Right cardiac atrium (tissue), 5 donors: Measurements from ENCODE around the gene FEV. TPM values are rescaled to one million over a fixed set of nuclear protein-coding genes. Genes with fewer than 3 reads are reported as not detected.
A peak's percentile ranks its signal among the peaks of the same experiment; 100 is the strongest.

ENCODE experiments used
- ATAC-seq, 2 donors: fragments of 200-7000 bp; cut with Tn5 transposase; one replicate each; pipeline versions ENCODE4 v1.8.0 to v1.9.1; 2020; ENCODE audit warnings: moderate library complexity in 2 of 2, mild to moderate bottlenecking in 1 of 2
- DNase-seq, 3 donors: peaks; one replicate each; pipeline ENCODE4 v3.0.0-alpha.2; 2020
- H3K27ac ChIP-seq: one replicate; pipeline ENCODE4 v1.5.1; 2013; ENCODE audit warnings: mild to moderate bottlenecking, low read length, control low read depth, moderate library complexity
- H3K27me3 ChIP-seq: one replicate; pipeline ENCODE4 v1.6.1; 2013; ENCODE audit not compliant: control insufficient read depth, insufficient read depth
- H3K4me1 ChIP-seq: one replicate; pipeline ENCODE4 v1.6.1; 2013; ENCODE audit warnings: low read length; ENCODE audit not compliant: control insufficient read depth, insufficient read depth
- H3K4me3 ChIP-seq: one replicate; pipeline ENCODE4 v1.5.1; 2013; ENCODE audit warnings: low read length, control low read depth
- H3K9me3 ChIP-seq: one replicate; pipeline ENCODE4 v1.6.1; 2013; ENCODE audit warnings: low read length; ENCODE audit not compliant: control insufficient read depth
- WGBS: extraction: QIAGEN DNeasy Blood & Tissue Kit; methylation state at CpG from one replicate; pipeline ENCODE4 v1.1.7; 2013; 5-methylcytosine and 5-hydroxymethylcytosine counted together
- intact Hi-C, 4 donors: fragments of 100-400 bp; cut with DNase I; formaldehyde crosslinking; loops; one replicate each; pipeline versions ENCODE4 v1.11.0 to v1.14.0; 2022 to 2023
- polyA plus RNA-seq: library from polyadenylated mRNA; stranded (reverse); fragments of 200-250 nt; gene quantifications from one replicate; pipeline ENCODE4 v1.2.3, GENCODE V29; 2013
- total RNA-seq, 4 donors: library from RNA; stranded (reverse); fragmentation: NEBNext Ultra II Directional; extraction: Animal tissue kit (Norgen Biotek cat#: 25700); gene quantifications; one replicate each; pipeline ENCODE4 v1.2.1, GENCODE V29; 2021
- donor health status: healthy with polysubstance abuse.
- donor health status: DM: no; HTN: yes; CAD: no.
- donor health status: DM: no; HTN: no; CAD: no.
- donor health status: DM: no; HTN: yes; CAD: no; lungs with severe emphysema.
- donor health status: DM: yes; HTN: yes; CAD: no.

Gene FEV
- total and polyA plus RNA-seq, 5 donors: not detected

- DNase-seq (no peak), ATAC-seq (peak in 1 of 2 donors; percentile 10)
- H3K4me1 ChIP-seq: no peaks in the 10 kb centered on the region
- 2% methylated on average over 44 of the region's 44 CpGs for WGBS
- no peaks in the 10 kb centered on the region for H3K27me3 ChIP-seq
- peak overlapping the region; percentile 43 for H3K4me3 ChIP-seq
- no peaks in the 10 kb centered on the region for H3K9me3 ChIP-seq
- H3K27ac ChIP-seq: no peak overlapping the region
- intact Hi-C loops: no loop called here
Observed at GRCh38 chr2:218992703-218993344, 7.8 kb upstream of the FEV start.

GRCh38 chr2:218992196-218992595 lies 7.2 kb upstream of the FEV start:
- WGBS: 11% methylated on average over 7 of the region's 7 CpGs
- no peaks in the 10 kb centered on the region for H3K4me1 ChIP-seq
- intact Hi-C loops: no loop called here
- no peak for ATAC-seq
- H3K27ac ChIP-seq: no peak overlapping the region
- no peaks in the 10 kb centered on the region for H3K9me3 ChIP-seq
- no peak for DNase-seq
- no peak overlapping the region for H3K4me3 ChIP-seq
- no peaks in the 10 kb centered on the region for H3K27me3 ChIP-seq

GRCh38 chr2:218991674-218992168 lies 6.7 kb upstream of the FEV start:
- intact Hi-C loops: no loop called here
- DNase-seq (no peak), ATAC-seq (no peak)
- Histone ChIP-seq H3K27ac (no peak overlapping the region), H3K27me3 (no peaks in the 10 kb centered on the region), H3K4me3 (no peak overlapping the region), H3K9me3 (no peaks in the 10 kb centered on the region), H3K4me1 (no peaks in the 10 kb centered on the region)
- 5% methylated on average over 13 of the region's 13 CpGs for WGBS

- Histone ChIP-seq H3K4me3 (no peak overlapping the region), H3K27ac (no peak overlapping the region), H3K9me3 (no peaks in the 10 kb centered on the region), H3K27me3 (no peaks in the 10 kb centered on the region), H3K4me1 (no peaks in the 10 kb centered on the region)
- WGBS: 9% methylated on average over 6 of the region's 6 CpGs
- no peak for DNase-seq
- intact Hi-C loops: no loop called here
- no peak for ATAC-seq
Observed at GRCh38 chr2:218990612-218991011, 5.6 kb upstream of the FEV start.

GRCh38 chr2:218990052-218990451 lies 5.1 kb upstream of the FEV start:
- no peak overlapping the region for H3K4me3 ChIP-seq
- ATAC-seq (no peak), DNase-seq (no peak)
- 12% methylated on average over 9 of the region's 9 CpGs for WGBS
- H3K9me3 ChIP-seq: no peaks in the 10 kb centered on the region
- H3K27ac ChIP-seq: no peak overlapping the region
- intact Hi-C loops: no loop called here
- no peaks in the 10 kb centered on the region for H3K27me3 ChIP-seq
- no peaks in the 10 kb centered on the region for H3K4me1 ChIP-seq

GRCh38 chr2:218988650-218989049 lies 3.7 kb upstream of the FEV start:
- H3K4me3 ChIP-seq: no peak overlapping the region
- intact Hi-C loops: no loop called here
- 47% methylated on average over 2 of the region's 2 CpGs for WGBS

GRCh38 chr2:218988164-218988563 lies 3.2 kb upstream of the FEV start:
- intact Hi-C loops: no loop called here
- DNase-seq: no peak
- no peak overlapping the region for H3K27ac ChIP-seq
- no peak for ATAC-seq
- H3K4me1 ChIP-seq: peaks cover 3% of the 10 kb centered on the region
- H3K27me3 ChIP-seq: no peaks in the 10 kb centered on the region
- WGBS: 34% methylated on average over 3 of the region's 3 CpGs
- no peaks in the 10 kb centered on the region for H3K9me3 ChIP-seq
- H3K4me3 ChIP-seq: no peak overlapping the region

More at GRCh38 chr2:218988650-218989049, 3.7 kb upstream of the FEV start:
- DNase-seq: no peak
- ATAC-seq: no peak
- H3K4me1 ChIP-seq: peaks cover 3% of the 10 kb centered on the region
- no peaks in the 10 kb centered on the region for H3K9me3 ChIP-seq
- H3K27me3 ChIP-seq: no peaks in the 10 kb centered on the region
- no peak overlapping the region for H3K27ac ChIP-seq

- intact Hi-C loops: no loop called here
- H3K27ac ChIP-seq: no peak overlapping the region
- H3K27me3 ChIP-seq: no peaks in the 10 kb centered on the region
- H3K4me1 ChIP-seq: peaks cover 10% of the 10 kb centered on the region
- no peak overlapping the region for H3K4me3 ChIP-seq
- no peaks in the 10 kb centered on the region for H3K9me3 ChIP-seq
- no peak for ATAC-seq
- WGBS: 51% methylated on average over 4 of the region's 4 CpGs
- DNase-seq: no peak
Observed at GRCh38 chr2:218986148-218986761, 1.3 kb upstream of the FEV start.

GRCh38 chr2:218985325-218986091 lies 524 bp upstream of the FEV start:
- Histone ChIP-seq H3K4me3 (no peak overlapping the region), H3K4me1 (peaks cover 13% of the 10 kb centered on the region), H3K27me3 (no peaks in the 10 kb centered on the region), H3K9me3 (no peaks in the 10 kb centered on the region), H3K27ac (no peak overlapping the region)
- WGBS: 3% methylated on average over 49 of the region's 49 CpGs
- ATAC-seq: no peak
- no peak for DNase-seq
- intact Hi-C loops: no loop called here

GRCh38 chr2:218984239-218985020 lies 554 bp downstream of the FEV start:
- peak; percentile 44 to 77 for ATAC-seq
- Histone ChIP-seq H3K27me3 (no peaks in the 10 kb centered on the region), H3K9me3 (no peaks in the 10 kb centered on the region), H3K27ac (no peak overlapping the region), H3K4me1 (peaks cover 13% of the 10 kb centered on the region), H3K4me3 (peak overlapping the region; percentile 34)
- DNase-seq: peak in 2 of 3 donors; percentile 53 to 80
- intact Hi-C loops: no loop called here
- WGBS: under 1% methylated on average over 50 of the region's 50 CpGs

GRCh38 chr2:218983934-218984238 lies 1.1 kb downstream of the FEV start:
- no peaks in the 10 kb centered on the region for H3K27me3 ChIP-seq
- H3K4me1 ChIP-seq: peaks cover 13% of the 10 kb centered on the region
- no peak for DNase-seq
- 13% methylated on average over 10 of the region's 10 CpGs for WGBS
- no peak overlapping the region for H3K27ac ChIP-seq
- H3K9me3 ChIP-seq: no peaks in the 10 kb centered on the region
- peak overlapping the region; percentile 34 for H3K4me3 ChIP-seq
- intact Hi-C loops: no loop called here
- ATAC-seq: no peak
